Eye (tissue), 1 donor: Measurements from ENCODE around the gene HIVEP2.
A peak's percentile ranks its signal among the peaks of the same experiment; 100 is the strongest.

Experiments
- DNase-seq: peaks from one replicate; pipeline ENCODE4 v3.0.0-alpha.2; 2015

HIVEP2 gene

GRCh38 chr6:142764311-142764710 is 180.7 kb downstream of the HIVEP2 start:
- DNase-seq, result peak; percentile 53

- peak; percentile 21 for DNase-seq
Observed at GRCh38 chr6:142763205-142763604, 181.8 kb downstream of the HIVEP2 start.

- no peak for DNase-seq
Observed at GRCh38 chr6:142761756-142762155, 183.2 kb downstream of the HIVEP2 start.

GRCh38 chr6:142760152-142760551 is 184.8 kb downstream of the HIVEP2 start:
- no peak for DNase-seq

GRCh38 chr6:142758629-142759025 is 186.3 kb downstream of the HIVEP2 start:
- no peak for DNase-seq

GRCh38 chr6:142757852-142758628 is 186.9 kb downstream of the HIVEP2 start:
- no peak for DNase-seq

GRCh38 chr6:142756215-142756630 is 188.8 kb downstream of the HIVEP2 start:
- DNase-seq, result no peak

- no peak for DNase-seq
Observed at GRCh38 chr6:142753196-142753595, 191.8 kb downstream of the HIVEP2 start.

GRCh38 chr6:142752348-142752747 is 192.6 kb downstream of the HIVEP2 start:
- DNase-seq, result no peak

GRCh38 chr6:142751452-142751851 is 193.5 kb downstream of the HIVEP2 start:
- DNase-seq, result no peak

GRCh38 chr6:142750998-142751397 is 194.0 kb downstream of the HIVEP2 start:
- no peak for DNase-seq

GRCh38 chr6:142749556-142749955 is 195.4 kb downstream of the HIVEP2 start:
- no peak for DNase-seq

- DNase-seq, result peak; percentile 43
Observed at GRCh38 chr6:142746524-142746923, 198.5 kb downstream of the HIVEP2 start.

- no peak for DNase-seq
Observed at GRCh38 chr6:142744836-142745235, 200.1 kb downstream of the HIVEP2 start.

GRCh38 chr6:142740449-142740848 is 204.5 kb downstream of the HIVEP2 start:
- no peak for DNase-seq

- DNase-seq, result no peak
Observed at GRCh38 chr6:142738731-142739130, 206.2 kb downstream of the HIVEP2 start.

- no peak for DNase-seq
Observed at GRCh38 chr6:142738035-142738396, 207.0 kb downstream of the HIVEP2 start.

GRCh38 chr6:142737368-142738034 is 207.5 kb downstream of the HIVEP2 start:
- no peak for DNase-seq

GRCh38 chr6:142735204-142735603 is 209.8 kb downstream of the HIVEP2 start:
- DNase-seq, result no peak

GRCh38 chr6:142732790-142733189 is 212.2 kb downstream of the HIVEP2 start:
- no peak for DNase-seq

- DNase-seq, result no peak
Observed at GRCh38 chr6:142731611-142732010, 213.4 kb downstream of the HIVEP2 start.

GRCh38 chr6:142729618-142730017 is 215.4 kb downstream of the HIVEP2 start:
- no peak for DNase-seq

- DNase-seq, result peak; percentile 56
Observed at GRCh38 chr6:142728910-142729481, 216.0 kb downstream of the HIVEP2 start.

- DNase-seq, result peak; percentile 51
Observed at GRCh38 chr6:142728364-142728763, 216.6 kb downstream of the HIVEP2 start.
